Lung (tissue), 12 donors: Measurements from ENCODE around the gene TRAT1. TPM values are rescaled to one million over a fixed set of nuclear protein-coding genes. Genes with fewer than 3 reads are reported as not detected.

Source experiments
- ATAC-seq: fragments of 200-7000 bp; cut with Tn5 transposase; one replicate; pipeline ENCODE4 v1.9.1; 2020; ENCODE audit warnings: moderate number of reproducible peaks; ENCODE audit not compliant: insufficient read depth, low FRiP score
- DNase-seq, 3 donors: peaks; one replicate each; pipeline ENCODE4 v3.0.0-alpha.2; 2013 to 2017
- H3K27ac ChIP-seq, 2 donors: one replicate each; pipeline ENCODE4 v1.5.1; 2013; ENCODE audit warnings: mild to moderate bottlenecking in 2 of 2, moderate library complexity in 2 of 2, control low read depth in 1 of 2, inconsistent platforms in 1 of 2, low read depth in 1 of 2, low read length in 1 of 2
- H3K27me3 ChIP-seq, 3 donors: one replicate each; pipeline ENCODE4 v1.5.1; 2013; ENCODE audit warnings: low read length in 2 of 3; ENCODE audit not compliant: control insufficient read depth in 3 of 3, insufficient read depth in 3 of 3
- H3K36me3 ChIP-seq, 4 donors: one replicate each; pipeline ENCODE4 v1.5.1; 2013; ENCODE audit warnings: low read length in 4 of 4, mild to moderate bottlenecking in 1 of 4, moderate library complexity in 1 of 4; ENCODE audit not compliant: control insufficient read depth in 4 of 4, insufficient read depth in 4 of 4
- H3K4me1 ChIP-seq, 5 donors: one replicate each; pipeline ENCODE4 v1.5.1; 2013; ENCODE audit warnings: low read length in 5 of 5, mild to moderate bottlenecking in 2 of 5, moderate library complexity in 1 of 5; ENCODE audit not compliant: control insufficient read depth in 5 of 5, insufficient read depth in 5 of 5
- H3K4me3 ChIP-seq: one replicate; pipeline ENCODE4 v1.5.1; 2013; ENCODE audit warnings: mild to moderate bottlenecking, control low read depth, moderate library complexity
- H3K9ac ChIP-seq, 2 donors: one replicate each; pipeline ENCODE4 v1.5.1; 2013; ENCODE audit warnings: low read length in 2 of 2, control low read depth in 1 of 2; ENCODE audit not compliant: insufficient read depth in 1 of 2
- H3K9me3 ChIP-seq, 4 donors: one replicate each; pipeline ENCODE4 v1.5.1; 2013; ENCODE audit warnings: low read length in 3 of 4, mild to moderate bottlenecking in 1 of 4, moderate library complexity in 1 of 4; ENCODE audit not compliant: control insufficient read depth in 4 of 4, insufficient read depth in 3 of 4
- CTCF ChIP-seq: IDR thresholded peaks from 2 replicates; pipeline ENCODE4 v1.5.1; 2012; ENCODE audit warnings: mild to moderate bottlenecking; ENCODE audit errors: control extremely low read depth, extremely low read depth
- WGBS, 2 donors: extraction: QIAGEN DNeasy Blood & Tissue Kit; methylation state at CpG; one replicate each; pipeline ENCODE4 v1.1.7; 2013; 5-methylcytosine and 5-hydroxymethylcytosine counted together
- polyA plus RNA-seq, 2 donors: library from polyadenylated mRNA; stranded (reverse); fragments of 200-250 nt; gene quantifications; one replicate each; pipeline ENCODE4 v1.2.1, GENCODE V29; 2013
- total RNA-seq, 2 donors: library from RNA; depleted of rRNA in 1 of 2; stranded (reverse); fragments of >200 nt in 1 of 2; gene quantifications; one replicate each; pipeline ENCODE4 v1.2.1, GENCODE V29; 2014 to 2021
- donor health status: control.
- donor health status: control.
- donor health status: Bipolar disorder and iron deficiency.
- donor health status: healthy.
- donor health status: DM: yes; HTN: yes; CAD: no.

TRAT1 gene
- total and polyA plus RNA-seq, 4 donors = 0.22 to 2.4 (median 0.46) TPM

GRCh38 chr3:108879915-108880314, 57.3 kb downstream of the TRAT1 start:
- ATAC-seq (no peak), DNase-seq (no peak)
- no peak overlapping the region for H3K9ac ChIP-seq
- H3K4me3 ChIP-seq = no peak overlapping the region
- no peak overlapping the region for H3K27ac ChIP-seq
- H3K9me3 ChIP-seq = no peaks in the 10 kb centered on the region
- no peaks in the 10 kb centered on the region for H3K36me3 ChIP-seq
- no peak for TF ChIP-seq CTCF
- H3K4me1 ChIP-seq = peaks cover 0 to 4% (median 0%) of the 10 kb centered on the region in 5 donors
- no peaks in the 10 kb centered on the region for H3K27me3 ChIP-seq
- 84 to 90% methylated on average over 8 of the region's 8 CpGs for WGBS, 2 donors

DNA sequence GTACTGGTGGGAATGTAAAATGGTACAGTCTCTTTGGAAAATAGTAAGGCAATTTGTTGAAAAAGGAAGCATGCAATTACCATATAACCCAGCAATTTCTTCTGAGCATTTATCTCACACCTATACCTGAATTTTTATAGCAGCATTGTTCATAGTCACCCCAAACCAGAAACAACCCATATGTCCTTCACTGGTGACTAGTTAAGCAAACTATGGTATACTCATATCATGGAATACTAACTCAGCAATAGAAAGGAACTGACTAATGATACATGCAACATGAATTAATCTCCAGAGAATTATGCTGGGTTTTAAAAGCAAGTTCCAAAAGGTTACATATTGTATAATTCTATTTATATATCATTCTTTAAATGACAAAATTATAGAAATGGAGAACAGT, 60.2 kb downstream of the TRAT1 start:
- no peak for TF ChIP-seq CTCF
- Histone ChIP-seq H3K4me1 (no peaks in the 10 kb centered on the region), H3K9ac (no peak overlapping the region), H3K36me3 (no peaks in the 10 kb centered on the region), H3K27ac (no peak overlapping the region), H3K27me3 (no peaks in the 10 kb centered on the region), H3K9me3 (no peaks in the 10 kb centered on the region), H3K4me3 (no peak overlapping the region)
- ATAC-seq (no peak), DNase-seq (no peak)

- no peak overlapping the region for H3K4me3 ChIP-seq
- H3K27ac ChIP-seq = no peak overlapping the region
- H3K4me1 ChIP-seq = no peaks in the 10 kb centered on the region
- no peak overlapping the region for H3K9ac ChIP-seq
- no peak for DNase-seq
- 53 to 100% methylated on average over 1 of the region's 1 CpG for WGBS, 2 donors
- ATAC-seq = no peak
- no peaks in the 10 kb centered on the region for H3K36me3 ChIP-seq
- no peaks in the 10 kb centered on the region for H3K9me3 ChIP-seq
- no peaks in the 10 kb centered on the region for H3K27me3 ChIP-seq
- TF ChIP-seq CTCF = no peak
These were observed 60.8 kb downstream of the TRAT1 start for GRCh38 chr3:108883373-108883772.

- DNase-seq (no peak), ATAC-seq (no peak)
- Histone ChIP-seq H3K4me3 (no peak overlapping the region), H3K27me3 (no peaks in the 10 kb centered on the region), H3K27ac (no peak overlapping the region), H3K4me1 (no peaks in the 10 kb centered on the region), H3K9me3 (no peaks in the 10 kb centered on the region), H3K36me3 (no peaks in the 10 kb centered on the region), H3K9ac (no peak overlapping the region)
- no peak for TF ChIP-seq CTCF
- WGBS, 2 donors = 86 to 89% methylated on average over 4 of the region's 4 CpGs
These were observed 64.5 kb downstream of the TRAT1 start for GRCh38 chr3:108887121-108887520.
